Measurements from ENCODE around the gene ARHGAP10.

The ARHGAP10 gene

GRCh38 chr4:147820975-147821374 is 89.1 kb downstream of the ARHGAP10 start:
- TF ChIP-seq, protein P1, sequence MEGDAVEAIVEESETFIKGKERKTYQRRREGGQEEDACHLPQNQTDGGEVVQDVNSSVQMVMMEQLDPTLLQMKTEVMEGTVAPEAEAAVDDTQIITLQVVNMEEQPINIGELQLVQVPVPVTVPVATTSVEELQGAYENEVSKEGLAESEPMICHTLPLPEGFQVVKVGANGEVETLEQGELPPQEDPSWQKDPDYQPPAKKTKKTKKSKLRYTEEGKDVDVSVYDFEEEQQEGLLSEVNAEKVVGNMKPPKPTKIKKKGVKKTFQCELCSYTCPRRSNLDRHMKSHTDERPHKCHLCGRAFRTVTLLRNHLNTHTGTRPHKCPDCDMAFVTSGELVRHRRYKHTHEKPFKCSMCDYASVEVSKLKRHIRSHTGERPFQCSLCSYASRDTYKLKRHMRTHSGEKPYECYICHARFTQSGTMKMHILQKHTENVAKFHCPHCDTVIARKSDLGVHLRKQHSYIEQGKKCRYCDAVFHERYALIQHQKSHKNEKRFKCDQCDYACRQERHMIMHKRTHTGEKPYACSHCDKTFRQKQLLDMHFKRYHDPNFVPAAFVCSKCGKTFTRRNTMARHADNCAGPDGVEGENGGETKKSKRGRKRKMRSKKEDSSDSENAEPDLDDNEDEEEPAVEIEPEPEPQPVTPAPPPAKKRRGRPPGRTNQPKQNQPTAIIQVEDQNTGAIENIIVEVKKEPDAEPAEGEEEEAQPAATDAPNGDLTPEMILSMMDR (IDR thresholded peaks at IDR 0.05; ENCODE audit: low read depth, low read length) = no peak
- no peak overlapping the region for H3K4me3 ChIP-seq (ENCODE audit: low read depth, low read length)

- H3K4me3 ChIP-seq (ENCODE audit: low read depth, low read length) = no peak overlapping the region
- TF ChIP-seq, protein P1 (IDR thresholded peaks at IDR 0.05; ENCODE audit: low read depth, low read length) = no peak
These were observed 89.7 kb downstream of the ARHGAP10 start for GRCh38 chr4:147821555-147821954.

GRCh38 chr4:147822128-147822527 is 90.2 kb downstream of the ARHGAP10 start:
- TF ChIP-seq, protein P1 (IDR thresholded peaks at IDR 0.05; ENCODE audit: low read depth, low read length) = no peak
- no peak overlapping the region for H3K4me3 ChIP-seq (ENCODE audit: low read depth, low read length)

DNA sequence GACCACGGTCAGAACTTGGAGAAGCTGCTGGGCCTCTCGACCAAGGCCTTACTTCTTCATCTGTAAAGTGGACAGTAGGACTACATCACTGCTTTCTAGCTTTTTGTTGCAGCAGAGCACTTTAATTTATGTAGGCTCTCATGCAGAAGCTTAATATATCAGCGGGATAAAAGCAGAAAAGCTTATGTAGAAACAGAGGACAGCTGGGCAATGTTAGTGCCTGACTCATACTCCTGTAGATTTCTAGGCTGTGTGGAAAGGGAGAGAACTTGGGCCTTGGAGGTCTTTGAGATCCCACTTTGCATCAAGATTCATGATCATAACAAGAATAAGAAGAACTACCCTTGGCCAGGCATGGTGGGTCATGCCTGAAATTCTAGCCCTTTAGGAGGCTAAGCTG is 91.2 kb downstream of the ARHGAP10 start:
- TF ChIP-seq, protein P1 (IDR thresholded peaks at IDR 0.05; ENCODE audit: low read depth, low read length) = no peak
- no peak overlapping the region for H3K4me3 ChIP-seq (ENCODE audit: low read depth, low read length)

DNA sequence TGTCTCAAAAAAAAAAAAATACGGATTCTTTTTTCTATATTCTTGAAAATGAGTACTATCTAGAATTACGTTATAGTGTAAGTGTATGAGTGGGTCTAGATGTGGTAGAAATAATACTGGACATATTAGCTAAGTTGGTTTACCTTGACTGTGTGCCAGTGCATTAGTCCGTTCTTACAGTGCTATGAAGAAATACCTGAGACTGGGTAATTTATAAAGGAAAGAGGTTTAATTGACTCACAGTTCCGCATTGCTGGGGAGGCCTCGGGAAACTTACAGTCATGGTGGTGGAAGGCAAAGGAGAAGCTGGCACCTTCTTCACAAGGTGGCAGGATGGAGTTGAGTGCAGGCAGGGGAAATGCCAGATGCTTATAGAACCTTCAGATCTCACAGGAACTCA is 92.4 kb downstream of the ARHGAP10 start:
- TF ChIP-seq, protein P1 (IDR thresholded peaks at IDR 0.05; ENCODE audit: low read depth, low read length) = no peak
- H3K4me3 ChIP-seq (ENCODE audit: low read depth, low read length) = no peak overlapping the region

- H3K4me3 ChIP-seq (ENCODE audit: low read depth, low read length) = no peak overlapping the region
- TF ChIP-seq, protein P1 (IDR thresholded peaks at IDR 0.05; ENCODE audit: low read depth, low read length) = no peak
These were observed 93.0 kb downstream of the ARHGAP10 start for GRCh38 chr4:147824884-147825283.

DNA sequence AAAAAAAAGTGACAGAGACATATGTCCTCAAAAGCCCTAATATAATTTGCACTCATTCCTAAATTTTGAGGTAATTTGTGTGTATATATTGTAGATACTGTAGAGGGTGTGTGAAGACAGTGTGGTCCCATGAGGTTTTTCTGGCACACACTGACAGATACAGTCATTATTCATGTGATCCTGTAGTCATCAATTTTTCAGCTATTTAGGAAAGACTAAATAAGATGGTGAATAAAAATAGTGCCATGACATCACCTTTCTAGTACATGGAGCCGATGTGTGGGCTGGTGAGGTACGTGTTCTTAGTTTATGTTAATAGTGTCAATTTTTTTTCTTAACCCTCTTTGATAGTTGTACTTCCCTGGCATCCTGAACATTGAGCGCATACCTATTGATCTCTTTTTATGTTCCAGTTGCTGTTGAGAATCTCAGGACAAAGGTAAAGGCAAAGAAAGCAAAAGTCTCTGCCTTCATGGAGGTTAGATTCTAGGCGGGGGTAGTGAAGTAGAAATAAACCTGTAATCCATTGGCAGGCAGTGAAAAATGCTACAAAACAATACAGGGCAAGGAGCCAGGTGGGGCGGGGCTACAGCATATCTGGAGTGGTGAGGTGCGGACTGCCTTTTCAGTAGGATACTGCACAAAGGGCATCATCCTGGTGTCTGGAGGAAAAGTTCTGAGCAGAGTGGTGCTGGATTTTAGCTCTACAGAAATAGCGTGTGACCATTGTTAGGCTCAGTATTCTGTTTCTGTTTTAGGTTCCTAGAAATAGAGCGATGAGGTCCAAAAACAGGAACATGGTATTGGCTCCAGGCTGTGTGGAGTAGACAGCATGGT is 93.8 kb downstream of the ARHGAP10 start:
- TF ChIP-seq, protein P1 (IDR thresholded peaks at IDR 0.05; ENCODE audit: low read depth, low read length) = no peak
- no peak overlapping the region for H3K4me3 ChIP-seq (ENCODE audit: low read depth, low read length)
